ENCODE data around the gene PCP2.

Gene PCP2

DNA sequence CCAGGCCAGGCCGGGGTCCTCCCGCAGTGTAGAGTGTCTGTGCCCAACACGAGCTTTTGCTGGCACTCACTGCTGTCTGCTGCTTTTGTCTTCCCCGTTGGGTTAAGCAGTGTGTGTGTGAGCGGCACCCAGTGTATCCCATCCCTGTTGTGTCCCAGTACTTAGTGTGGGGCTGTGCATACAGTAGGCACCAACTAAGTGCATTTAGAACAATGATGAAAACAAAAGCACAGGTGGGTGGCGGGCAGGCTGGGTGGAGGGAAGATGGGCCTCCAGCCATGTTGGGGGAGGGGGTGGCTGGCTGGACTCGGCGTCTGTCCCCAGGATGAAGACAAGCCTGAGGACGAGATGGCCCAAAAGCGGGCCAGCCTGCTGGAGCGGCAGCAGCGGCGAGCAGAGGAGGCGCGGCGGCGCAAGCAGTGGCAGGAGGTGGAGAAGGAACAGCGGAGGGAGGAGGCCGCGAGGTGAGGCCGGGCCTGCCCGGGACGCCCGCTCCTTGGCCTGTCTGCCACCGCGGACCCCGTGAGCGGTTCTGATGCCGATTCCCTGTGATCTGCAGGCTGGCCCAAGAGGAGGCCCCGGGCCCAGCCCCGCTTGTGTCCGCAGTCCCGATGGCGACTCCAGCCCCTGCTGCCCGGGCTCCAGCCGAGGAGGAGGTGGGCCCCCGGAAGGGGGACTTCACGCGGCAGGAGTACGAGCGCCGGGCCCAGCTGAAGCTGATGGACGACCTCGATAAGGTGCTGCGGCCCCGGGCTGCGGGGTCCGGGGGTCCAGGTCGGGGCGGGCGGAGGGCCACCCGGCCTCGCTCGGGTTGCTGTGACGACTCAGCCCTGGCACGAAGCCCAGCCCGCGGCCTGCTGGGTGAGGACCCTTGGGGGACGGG lies 18.4 kb downstream of the PCP2 start:
- no peak for DNase-seq (ENCODE audit: extremely low read depth, low read depth)
- TF ChIP-seq, protein P1, sequence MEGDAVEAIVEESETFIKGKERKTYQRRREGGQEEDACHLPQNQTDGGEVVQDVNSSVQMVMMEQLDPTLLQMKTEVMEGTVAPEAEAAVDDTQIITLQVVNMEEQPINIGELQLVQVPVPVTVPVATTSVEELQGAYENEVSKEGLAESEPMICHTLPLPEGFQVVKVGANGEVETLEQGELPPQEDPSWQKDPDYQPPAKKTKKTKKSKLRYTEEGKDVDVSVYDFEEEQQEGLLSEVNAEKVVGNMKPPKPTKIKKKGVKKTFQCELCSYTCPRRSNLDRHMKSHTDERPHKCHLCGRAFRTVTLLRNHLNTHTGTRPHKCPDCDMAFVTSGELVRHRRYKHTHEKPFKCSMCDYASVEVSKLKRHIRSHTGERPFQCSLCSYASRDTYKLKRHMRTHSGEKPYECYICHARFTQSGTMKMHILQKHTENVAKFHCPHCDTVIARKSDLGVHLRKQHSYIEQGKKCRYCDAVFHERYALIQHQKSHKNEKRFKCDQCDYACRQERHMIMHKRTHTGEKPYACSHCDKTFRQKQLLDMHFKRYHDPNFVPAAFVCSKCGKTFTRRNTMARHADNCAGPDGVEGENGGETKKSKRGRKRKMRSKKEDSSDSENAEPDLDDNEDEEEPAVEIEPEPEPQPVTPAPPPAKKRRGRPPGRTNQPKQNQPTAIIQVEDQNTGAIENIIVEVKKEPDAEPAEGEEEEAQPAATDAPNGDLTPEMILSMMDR (IDR thresholded peaks at IDR 0.05; ENCODE audit: low read depth, low read length) = no peak

DNA sequence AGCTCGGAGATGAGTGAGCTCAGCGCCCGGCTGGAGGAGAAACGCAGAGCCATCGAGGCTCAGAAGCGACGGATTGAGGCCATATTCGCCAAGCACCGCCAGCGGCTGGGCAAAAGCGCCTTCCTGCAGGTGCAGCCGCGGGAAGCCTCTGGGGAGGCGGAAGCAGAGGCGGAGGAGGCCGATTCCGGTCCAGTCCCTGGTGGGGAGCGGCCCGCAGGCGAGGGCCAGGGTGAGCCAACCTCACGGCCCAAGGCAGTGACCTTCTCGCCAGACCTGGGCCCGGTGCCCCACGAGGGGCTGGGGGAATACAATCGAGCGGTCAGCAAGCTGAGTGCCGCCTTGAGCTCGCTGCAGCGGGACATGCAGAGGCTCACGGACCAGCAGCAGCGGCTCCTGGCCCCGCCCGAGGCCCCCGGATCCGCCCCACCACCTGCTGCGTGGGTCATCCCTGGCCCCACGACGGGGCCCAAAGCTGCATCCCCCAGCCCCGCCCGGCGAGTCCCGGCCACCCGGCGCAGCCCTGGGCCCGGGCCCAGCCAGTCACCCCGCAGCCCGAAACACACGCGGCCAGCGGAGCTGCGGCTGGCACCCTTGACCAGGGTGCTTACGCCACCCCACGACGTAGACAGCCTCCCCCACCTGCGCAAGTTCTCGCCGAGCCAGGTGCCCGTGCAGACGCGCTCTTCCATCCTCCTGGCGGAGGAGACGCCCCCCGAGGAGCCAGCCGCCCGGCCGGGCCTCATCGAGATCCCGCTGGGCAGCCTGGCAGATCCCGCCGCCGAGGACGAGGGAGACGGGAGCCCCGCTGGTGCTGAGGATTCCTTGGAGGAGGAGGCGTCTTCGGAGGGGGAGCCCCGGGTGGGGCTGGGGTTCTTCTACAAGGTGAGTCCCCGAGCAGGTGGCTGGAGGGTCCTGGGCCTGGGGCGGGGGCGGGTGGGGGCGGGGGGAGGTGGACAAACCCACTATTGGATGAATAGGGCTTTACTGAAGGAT lies 20.9 kb downstream of the PCP2 start:
- no peak for DNase-seq (ENCODE audit: extremely low read depth, low read depth)
- TF ChIP-seq, protein P1 (IDR thresholded peaks at IDR 0.05; ENCODE audit: low read depth, low read length) = no peak

DNA sequence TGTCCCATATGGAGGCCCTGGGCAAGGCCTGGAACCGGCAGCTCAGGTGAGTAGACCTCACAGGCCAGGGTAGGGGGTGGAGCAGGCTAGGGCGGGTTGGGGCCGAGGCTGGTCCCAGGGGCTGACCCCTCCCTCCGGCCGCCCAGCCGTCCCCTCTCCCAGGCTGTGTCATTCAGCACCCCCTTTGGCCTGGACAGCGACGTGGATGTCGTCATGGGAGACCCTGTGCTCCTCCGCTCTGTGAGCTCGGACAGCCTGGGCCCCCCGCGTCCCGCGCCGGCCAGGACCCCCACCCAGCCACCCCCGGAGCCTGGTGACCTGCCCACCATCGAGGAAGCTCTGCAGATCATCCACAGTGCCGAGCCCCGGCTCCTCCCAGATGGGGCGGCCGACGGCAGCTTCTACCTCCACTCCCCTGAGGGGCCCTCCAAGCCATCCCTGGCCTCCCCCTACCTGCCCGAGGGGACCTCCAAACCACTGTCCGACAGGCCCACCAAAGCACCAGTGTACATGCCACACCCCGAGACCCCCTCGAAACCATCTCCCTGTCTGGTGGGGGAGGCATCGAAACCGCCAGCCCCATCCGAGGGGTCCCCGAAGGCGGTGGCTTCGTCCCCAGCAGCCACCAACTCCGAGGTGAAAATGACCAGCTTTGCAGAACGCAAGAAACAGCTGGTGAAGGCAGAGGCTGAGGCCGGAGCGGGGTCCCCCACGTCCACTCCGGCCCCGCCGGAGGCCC lies 21.8 kb downstream of the PCP2 start:
- TF ChIP-seq, protein P1 (IDR thresholded peaks at IDR 0.05; ENCODE audit: low read depth, low read length) = no peak
- DNase-seq (ENCODE audit: extremely low read depth, low read depth) = no peak

DNA sequence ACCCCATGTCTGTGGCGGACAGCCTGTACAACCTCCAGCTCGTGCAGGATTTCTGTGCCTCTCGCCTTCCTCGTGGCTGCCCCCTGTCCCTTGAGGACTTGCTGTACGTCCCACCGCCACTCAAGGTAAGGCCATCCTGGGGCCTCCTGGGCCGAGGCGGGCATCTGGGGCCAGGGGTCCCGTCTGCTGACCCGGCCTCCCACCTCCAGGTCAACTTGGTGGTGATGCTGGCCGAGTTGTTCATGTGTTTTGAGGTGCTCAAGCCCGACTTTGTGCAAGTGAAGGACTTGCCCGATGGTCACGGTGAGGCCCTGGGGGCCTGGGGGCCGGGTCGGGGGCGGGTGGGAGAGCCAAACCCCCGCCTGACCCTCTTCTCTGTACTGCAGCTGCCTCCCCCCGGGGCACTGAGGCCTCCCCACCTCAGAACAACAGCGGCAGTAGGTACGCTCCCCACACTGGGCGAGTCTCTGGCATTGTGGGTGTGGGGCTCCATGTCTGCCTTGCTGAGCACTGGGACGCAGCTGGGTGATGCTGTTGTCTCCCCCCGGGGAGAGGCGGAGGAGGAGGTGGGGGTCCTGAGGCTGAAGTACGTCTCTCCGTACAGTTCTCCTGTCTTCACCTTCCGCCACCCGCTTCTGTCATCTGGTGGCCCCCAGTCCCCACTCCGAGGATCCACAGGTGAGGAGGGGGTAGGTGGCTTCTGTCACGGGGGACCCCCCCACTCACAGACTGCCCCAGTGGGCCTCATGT lies 22.9 kb downstream of the PCP2 start:
- DNase-seq (ENCODE audit: extremely low read depth, low read depth) = no peak
- TF ChIP-seq, protein P1 (IDR thresholded peaks at IDR 0.05; ENCODE audit: low read depth, low read length) = no peak

DNA sequence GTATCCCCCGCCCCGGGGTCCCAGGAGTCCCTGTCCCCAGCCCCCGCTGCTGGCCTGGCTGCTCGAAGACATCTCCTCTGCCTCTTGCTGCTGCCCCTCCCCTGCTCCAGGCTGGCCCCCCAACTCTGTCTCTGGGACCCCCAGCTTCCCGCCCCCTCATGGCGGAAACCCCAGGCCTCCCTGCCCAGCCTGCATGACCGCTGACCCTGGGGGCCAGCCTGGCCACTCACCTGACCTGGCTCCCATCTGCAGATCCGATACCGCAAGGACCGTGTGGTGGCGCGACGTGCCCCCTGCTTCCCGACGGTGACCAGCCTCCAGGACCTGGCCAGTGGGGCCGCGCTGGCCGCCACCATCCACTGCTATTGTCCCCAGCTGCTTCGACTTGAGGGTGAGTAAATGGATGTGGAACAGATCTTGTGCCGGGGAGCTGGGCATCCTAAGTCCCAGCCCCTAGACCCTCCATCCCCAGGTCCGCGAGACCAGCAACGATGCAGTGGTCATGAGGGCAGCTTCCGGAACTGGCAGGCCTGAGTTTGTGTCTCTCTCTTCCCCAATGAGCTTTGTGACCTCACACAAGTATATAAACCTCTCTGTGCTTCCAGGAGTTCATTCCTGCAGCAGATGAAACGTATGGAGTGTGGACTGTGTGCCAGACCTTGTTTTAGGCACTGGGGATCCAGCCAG lies 25.5 kb downstream of the PCP2 start:
- TF ChIP-seq, protein P1 (IDR thresholded peaks at IDR 0.05; ENCODE audit: low read depth, low read length) = no peak
- DNase-seq (ENCODE audit: extremely low read depth, low read depth) = no peak
